Mesodermal cell (in vitro differentiated cells): ENCODE results near the gene PRKCA.
"Not testable (repeated sequence)": the region's sequence is repeated elsewhere in the genome, so short reads cannot be mapped to it uniquely, and the experiment has no call there.

ENCODE experiments used
- H3K27ac ChIP-seq: 2 replicates; pipeline ENCODE4 v1.7.0; 2013; ENCODE audit warnings: mild to moderate bottlenecking, low read depth, low read length, moderate library complexity; ENCODE audit not compliant: severe bottlenecking
- H3K36me3 ChIP-seq: 2 replicates; pipeline ENCODE4 v1.7.1; 2013; ENCODE audit warnings: mild to moderate bottlenecking, low read length, moderate library complexity; ENCODE audit not compliant: control insufficient read depth, insufficient read depth
- H3K4me1 ChIP-seq: one replicate; pipeline ENCODE4 v1.7.1; 2013; ENCODE audit warnings: mild to moderate bottlenecking, low read length; ENCODE audit not compliant: insufficient read depth, control insufficient read depth, poor library complexity, severe bottlenecking
- H3K4me3 ChIP-seq: 2 replicates; pipeline ENCODE4 v1.7.0; 2013; ENCODE audit warnings: low read length, control low read depth, mild to moderate bottlenecking; ENCODE audit not compliant: insufficient read depth, poor library complexity, severe bottlenecking; ENCODE audit errors: extremely low read depth
- H3K9me3 ChIP-seq: 2 replicates; pipeline ENCODE4 v1.7.1; 2013; ENCODE audit warnings: mild to moderate bottlenecking, low read length, moderate library complexity; ENCODE audit not compliant: control insufficient read depth
- WGBS, 2 experiments: methylation state at CpG; one replicate each; pipeline ENCODE4 v1.1.5; 2013; ENCODE audit warnings: missing lambda C conversion rate in 2 of 2; ENCODE audit not compliant: insufficient coverage in 2 of 2; 5-methylcytosine and 5-hydroxymethylcytosine counted together

Gene PRKCA

DNA sequence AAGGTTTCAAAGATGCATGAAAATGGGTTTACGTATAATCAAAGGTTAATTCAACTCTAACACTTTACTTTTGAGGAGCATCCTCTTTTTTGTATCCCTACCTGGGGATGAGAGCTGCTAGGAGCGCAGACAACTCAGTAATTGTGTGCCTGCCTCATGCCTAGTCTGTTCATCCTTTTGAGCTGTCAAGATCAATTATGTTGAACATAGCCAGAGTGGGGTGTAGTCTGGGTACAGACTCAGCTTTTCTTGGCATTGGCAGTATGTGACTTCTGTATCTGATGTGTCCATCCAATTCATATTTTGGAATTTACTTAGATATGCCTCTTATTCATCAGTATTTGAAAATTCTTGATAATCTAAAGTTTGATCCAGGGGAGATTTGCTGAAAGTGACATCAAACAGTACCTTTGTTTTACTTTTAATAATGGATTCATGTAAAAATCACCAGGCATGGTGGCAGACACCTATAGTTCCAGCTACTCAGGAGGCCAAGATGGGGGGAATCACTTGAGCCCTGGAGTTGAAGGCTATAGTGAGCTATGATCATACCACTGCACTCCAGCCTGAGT, 24.1 kb downstream of the PRKCA start:
- Histone ChIP-seq H3K9me3 (peaks cover 6% of the 10 kb centered on the region), H3K4me3 (no peak overlapping the region), H3K36me3 (peaks cover 6% of the 10 kb centered on the region), H3K4me1 (peaks cover 7% of the 10 kb centered on the region), H3K27ac (no peak overlapping the region)
- WGBS, 2 experiments, result 100% methylated on average over 1 of the region's 2 CpGs

DNA sequence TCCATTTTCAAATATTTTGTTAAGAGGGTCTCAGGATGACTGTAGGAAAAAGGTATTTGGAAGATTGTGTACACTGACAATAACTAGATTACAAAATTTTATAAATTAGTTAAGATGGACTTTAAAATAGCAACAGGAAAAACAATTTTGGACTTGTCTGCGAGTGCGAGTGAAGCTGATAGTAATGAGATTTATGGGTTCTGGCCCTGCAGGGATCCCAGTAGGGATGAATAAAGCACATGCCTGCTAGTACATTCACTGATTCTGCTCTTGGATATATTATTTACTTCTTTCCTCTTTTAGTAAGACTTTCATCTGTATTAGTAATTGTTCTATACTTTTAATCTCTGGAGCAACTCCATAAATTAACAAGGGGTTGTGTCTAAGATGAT, 28.2 kb downstream of the PRKCA start:
- 83 to 100% methylated on average over 2 of the region's 2 CpGs for WGBS, 2 experiments
- no peak overlapping the region for H3K27ac ChIP-seq
- H3K36me3 ChIP-seq, result peaks cover 6% of the 10 kb centered on the region
- H3K9me3 ChIP-seq, result no peaks in the 10 kb centered on the region
- H3K4me3 ChIP-seq, result no peak overlapping the region
- peaks cover 8% of the 10 kb centered on the region for H3K4me1 ChIP-seq

DNA sequence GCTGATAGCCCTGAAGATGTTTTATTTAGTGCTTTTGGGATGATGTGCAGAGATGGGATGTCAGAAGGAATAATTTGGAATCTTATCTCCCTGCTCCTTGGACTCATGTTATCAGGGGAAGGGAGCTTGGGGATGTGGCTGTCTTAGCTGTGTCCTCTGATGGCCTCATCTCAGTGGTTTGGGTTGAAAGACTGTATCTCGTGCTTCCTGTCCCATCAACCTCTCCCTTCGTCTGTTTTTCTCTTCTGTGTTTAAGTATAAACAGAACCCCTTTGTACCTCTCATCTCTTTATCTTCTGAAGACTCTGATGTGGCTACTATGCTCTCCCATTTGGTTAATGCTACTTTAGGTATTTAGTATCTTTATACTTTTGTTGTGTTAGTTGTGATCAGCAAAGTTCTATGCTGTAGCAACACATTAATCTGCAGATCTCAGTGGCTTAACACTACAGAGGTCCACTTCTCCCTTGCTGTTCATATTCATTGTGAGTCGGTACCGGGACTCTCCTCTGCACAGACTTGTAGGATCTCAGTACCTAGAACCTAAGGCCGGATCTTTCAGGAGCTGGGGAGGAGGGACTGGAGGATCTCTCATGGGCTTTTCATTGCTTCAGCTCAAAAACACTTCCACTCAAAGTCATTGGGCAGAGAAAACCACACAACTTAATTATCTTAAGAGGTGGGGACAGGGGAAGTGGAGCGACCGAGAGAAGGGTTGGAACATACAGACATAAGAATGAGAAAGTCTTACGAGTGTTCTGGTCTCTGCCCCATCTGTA, 28.8 kb downstream of the PRKCA start:
- H3K4me3 ChIP-seq, result no peak overlapping the region
- WGBS, 2 experiments, result 77 to 98% methylated on average over 3 to 5 of the region's 8 CpGs

DNA sequence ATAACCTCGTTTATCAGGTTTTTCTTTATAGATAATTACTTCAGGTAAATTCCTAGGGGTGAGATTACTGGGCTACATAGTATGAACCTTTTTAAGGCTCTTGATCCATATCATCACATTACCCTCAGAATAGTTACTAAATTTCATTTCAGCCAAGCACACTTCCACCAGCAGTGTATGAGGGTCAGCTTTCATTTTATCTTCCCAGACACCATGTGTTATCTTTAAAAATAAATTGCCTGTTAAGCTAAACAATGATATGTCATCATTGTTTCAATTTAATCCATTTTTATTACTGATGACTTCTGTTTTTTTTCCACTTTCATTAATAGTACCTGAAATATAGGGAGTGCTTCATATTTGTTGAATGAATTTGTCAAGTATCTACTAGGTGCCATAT, 33.4 kb downstream of the PRKCA start:
- no peak overlapping the region for H3K27ac ChIP-seq
- peaks cover 12% of the 10 kb centered on the region for H3K4me1 ChIP-seq
- no peak overlapping the region for H3K4me3 ChIP-seq
- no CpG with 5 or more reads among the region's 1 CpG for WGBS, 2 experiments
- H3K9me3 ChIP-seq, result no peaks in the 10 kb centered on the region
- H3K36me3 ChIP-seq, result no peaks in the 10 kb centered on the region

More for the DNA sequence above, 28.8 kb downstream of the PRKCA start:
- peak overlapping the region; percentile 5 for H3K27ac ChIP-seq
- H3K4me1 ChIP-seq, result peaks cover 8% of the 10 kb centered on the region
- H3K36me3 ChIP-seq, result peaks cover 6% of the 10 kb centered on the region
- H3K9me3 ChIP-seq, result no peaks in the 10 kb centered on the region

DNA sequence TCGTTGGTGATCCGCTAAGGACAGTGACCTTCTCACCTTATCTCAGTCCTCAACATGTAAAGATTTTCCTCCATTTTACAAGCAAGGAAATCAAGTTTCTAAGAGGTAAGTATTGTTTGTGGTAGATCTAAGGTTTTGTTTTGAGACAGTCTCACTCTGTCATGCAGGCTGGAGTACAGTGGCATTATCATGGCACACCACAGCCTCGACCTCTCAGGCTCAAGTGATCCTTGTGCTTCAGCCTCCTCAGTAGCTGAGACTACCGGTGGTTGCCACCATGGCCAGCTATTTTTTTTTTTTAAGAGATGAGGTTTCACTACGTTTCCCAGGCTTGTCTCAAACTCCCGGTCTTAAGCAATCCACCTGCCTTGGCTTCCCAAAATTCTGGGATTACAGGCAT, 34.9 kb downstream of the PRKCA start:
- no peak overlapping the region for H3K27ac ChIP-seq
- WGBS, 2 experiments, result 89 to 91% methylated on average over 4 of the region's 6 CpGs
- no peaks in the 10 kb centered on the region for H3K9me3 ChIP-seq
- H3K4me1 ChIP-seq, result peaks cover 4% of the 10 kb centered on the region
- H3K36me3 ChIP-seq, result no peaks in the 10 kb centered on the region
- H3K4me3 ChIP-seq, result no peak overlapping the region

DNA sequence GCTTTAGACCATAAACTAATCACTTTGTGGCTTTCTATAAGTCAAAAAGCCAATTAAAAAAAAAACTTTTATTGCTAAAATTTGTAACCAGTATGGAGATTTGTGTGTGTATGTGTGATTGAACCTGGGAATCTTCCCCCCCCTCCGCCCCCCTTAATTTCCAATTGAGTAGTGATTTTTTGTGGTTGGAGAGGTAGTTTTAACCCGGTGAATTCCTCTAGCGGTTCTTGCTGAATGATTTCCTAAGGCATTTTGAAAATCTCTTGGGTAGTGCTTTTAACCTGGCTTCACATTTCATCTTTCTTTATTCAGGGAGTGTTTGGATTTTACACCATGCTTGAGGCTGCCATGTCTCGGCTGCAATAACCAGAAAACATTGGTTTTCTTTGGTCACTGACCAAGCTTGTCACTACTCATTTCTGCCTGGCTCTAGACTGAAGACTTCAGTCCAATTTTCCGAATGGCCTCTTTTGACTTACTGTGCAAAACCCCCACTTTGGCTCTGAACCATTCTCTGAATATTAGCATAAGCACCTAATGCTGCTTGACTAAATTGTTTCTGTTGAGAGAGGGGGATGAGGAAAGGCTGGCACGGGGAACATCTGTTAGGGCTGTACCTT, 35.6 kb downstream of the PRKCA start:
- Histone ChIP-seq H3K4me3 (no peak overlapping the region), H3K27ac (no peak overlapping the region), H3K4me1 (peaks cover 4% of the 10 kb centered on the region), H3K36me3 (no peaks in the 10 kb centered on the region), H3K9me3 (no peaks in the 10 kb centered on the region)
- WGBS, 2 experiments, result 86 to 94% methylated on average over 2 of the region's 6 CpGs

DNA sequence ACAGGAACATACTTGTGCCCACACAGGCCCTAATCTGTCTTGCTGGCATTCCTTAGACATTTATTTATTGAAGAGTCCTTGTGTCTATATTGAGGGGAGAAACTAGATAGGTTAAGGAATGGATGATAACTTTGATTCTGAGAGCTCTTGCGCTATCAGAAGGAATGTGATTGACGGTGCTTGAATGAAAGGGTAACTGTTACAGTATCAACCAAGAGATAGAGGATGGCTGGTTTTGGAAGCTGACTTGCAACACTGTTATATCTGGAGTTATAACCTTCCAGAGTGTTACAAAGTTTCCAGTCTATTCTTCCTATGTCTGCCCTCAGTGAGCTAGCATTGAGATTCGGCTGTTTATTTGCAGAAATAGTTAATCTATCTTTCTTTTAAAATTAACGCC, 36.5 kb downstream of the PRKCA start:
- Histone ChIP-seq H3K27ac (no peak overlapping the region), H3K36me3 (no peaks in the 10 kb centered on the region), H3K4me1 (peaks cover 4% of the 10 kb centered on the region), H3K4me3 (no peak overlapping the region), H3K9me3 (no peaks in the 10 kb centered on the region)
- 95 to 100% methylated on average over 1 to 2 of the region's 4 CpGs for WGBS, 2 experiments

DNA sequence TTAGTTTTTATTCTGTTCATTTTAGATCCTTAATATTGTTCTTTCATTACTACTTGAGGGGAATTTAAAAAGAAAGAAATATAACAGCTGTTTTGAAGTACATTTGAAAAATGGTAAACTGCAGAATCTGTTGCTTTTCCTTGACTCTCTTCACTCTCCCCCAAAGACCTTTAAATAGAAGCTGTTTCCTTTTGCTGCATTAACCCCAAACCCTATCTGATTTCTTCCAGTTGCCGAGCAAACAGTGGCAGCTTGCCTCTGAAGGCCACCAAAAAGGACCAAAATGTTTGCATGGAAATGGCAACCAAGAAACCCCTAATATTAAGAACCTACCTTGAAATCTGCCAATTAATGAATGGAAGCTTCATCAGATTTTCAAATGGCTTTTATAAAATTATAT, 37.1 kb downstream of the PRKCA start:
- no peaks in the 10 kb centered on the region for H3K36me3 ChIP-seq
- peaks cover 4% of the 10 kb centered on the region for H3K4me1 ChIP-seq
- 60% methylated on average over 1 of the region's 1 CpG; no CpG with 5 or more reads in 1 of the 2 experiments for WGBS, 2 experiments
- H3K4me3 ChIP-seq, result no peak overlapping the region
- H3K9me3 ChIP-seq, result no peaks in the 10 kb centered on the region
- no peak overlapping the region for H3K27ac ChIP-seq

DNA sequence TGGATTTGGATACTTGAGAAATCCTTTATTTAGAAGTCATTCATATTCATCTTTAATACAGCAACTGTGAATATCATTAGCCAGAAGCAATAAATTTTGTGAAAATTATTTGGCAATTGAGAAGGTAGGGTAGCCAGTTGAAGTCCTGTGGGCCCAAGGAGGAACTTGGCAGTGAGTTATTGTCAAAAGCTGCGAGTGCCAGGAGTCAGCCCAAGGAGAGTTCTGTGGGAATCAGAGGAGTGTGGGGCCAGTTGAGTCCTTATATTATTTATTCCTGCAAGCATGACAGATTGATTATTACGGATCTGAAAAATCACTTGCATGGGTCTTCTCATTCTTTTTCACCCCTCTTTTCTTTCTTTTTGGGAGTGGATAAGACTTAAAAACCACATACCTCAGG, 38.3 kb downstream of the PRKCA start:
- Histone ChIP-seq H3K36me3 (no peaks in the 10 kb centered on the region), H3K9me3 (no peaks in the 10 kb centered on the region), H3K27ac (no peak overlapping the region), H3K4me3 (no peak overlapping the region), H3K4me1 (peaks cover 4% of the 10 kb centered on the region)
- 75 to 100% methylated on average over 1 of the region's 2 CpGs for WGBS, 2 experiments

DNA sequence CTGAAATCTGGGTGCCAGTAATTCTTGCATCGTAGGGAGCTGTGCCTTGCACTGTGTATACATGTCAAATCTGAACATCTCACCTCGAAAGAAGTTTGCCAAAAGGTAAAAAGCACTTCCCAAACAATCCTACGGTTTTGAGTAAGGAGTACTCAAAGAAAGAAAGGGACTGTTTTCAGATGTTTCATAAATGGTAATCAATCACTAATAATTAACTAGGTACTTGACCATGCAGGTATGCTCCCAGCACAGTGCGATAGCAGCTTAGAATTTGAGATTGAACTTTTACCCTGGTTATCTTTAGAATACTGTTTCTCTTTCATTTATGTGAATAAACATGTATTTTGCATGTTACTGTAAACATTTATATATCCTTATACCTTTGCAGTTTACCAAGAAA, 39.0 kb downstream of the PRKCA start:
- 83% methylated on average over 1 of the region's 4 CpGs; no CpG with 5 or more reads in 1 of the 2 experiments for WGBS, 2 experiments
- H3K4me1 ChIP-seq, result peaks cover 4% of the 10 kb centered on the region
- no peak overlapping the region for H3K27ac ChIP-seq
- H3K9me3 ChIP-seq, result no peaks in the 10 kb centered on the region
- H3K4me3 ChIP-seq, result no peak overlapping the region
- no peaks in the 10 kb centered on the region for H3K36me3 ChIP-seq

DNA sequence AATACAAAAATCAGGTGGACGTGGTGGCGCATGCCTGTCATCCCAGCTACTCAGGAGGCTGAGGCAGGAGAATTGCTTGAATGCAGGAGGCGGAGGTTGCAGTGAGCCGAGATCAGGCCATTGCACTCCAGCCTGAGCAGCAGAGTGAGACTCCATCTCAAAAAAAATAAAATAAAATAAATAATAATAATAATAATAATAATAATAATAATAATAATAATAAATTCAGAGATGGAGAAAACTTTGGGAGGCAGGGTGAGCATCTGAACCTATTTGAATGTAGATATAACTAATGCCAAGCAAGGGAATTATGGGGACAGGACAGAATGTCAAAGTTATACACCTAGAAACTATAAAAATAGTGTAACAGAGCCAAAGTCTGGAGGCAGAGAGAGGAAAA, 39.9 kb downstream of the PRKCA start:
- not testable (repeated sequence) for H3K36me3 ChIP-seq, H3K4me1 ChIP-seq, H3K9me3 ChIP-seq, H3K27ac ChIP-seq, H3K4me3 ChIP-seq
- WGBS, 2 experiments, result 82 to 100% methylated on average over 2 of the region's 4 CpGs
